ENCODE results near the gene TBC1D24. TPM values are rescaled to one million over a fixed set of nuclear protein-coding genes. Genes with fewer than 3 reads are reported as not detected.
"Not testable (repeated sequence)": the region's sequence is repeated elsewhere in the genome, so short reads cannot be mapped to it uniquely, and the experiment has no call there.

Gene TBC1D24
- total and polyA plus RNA-seq, 7 donors = 3.2 to 8.9 (median 6.0) TPM

DNA sequence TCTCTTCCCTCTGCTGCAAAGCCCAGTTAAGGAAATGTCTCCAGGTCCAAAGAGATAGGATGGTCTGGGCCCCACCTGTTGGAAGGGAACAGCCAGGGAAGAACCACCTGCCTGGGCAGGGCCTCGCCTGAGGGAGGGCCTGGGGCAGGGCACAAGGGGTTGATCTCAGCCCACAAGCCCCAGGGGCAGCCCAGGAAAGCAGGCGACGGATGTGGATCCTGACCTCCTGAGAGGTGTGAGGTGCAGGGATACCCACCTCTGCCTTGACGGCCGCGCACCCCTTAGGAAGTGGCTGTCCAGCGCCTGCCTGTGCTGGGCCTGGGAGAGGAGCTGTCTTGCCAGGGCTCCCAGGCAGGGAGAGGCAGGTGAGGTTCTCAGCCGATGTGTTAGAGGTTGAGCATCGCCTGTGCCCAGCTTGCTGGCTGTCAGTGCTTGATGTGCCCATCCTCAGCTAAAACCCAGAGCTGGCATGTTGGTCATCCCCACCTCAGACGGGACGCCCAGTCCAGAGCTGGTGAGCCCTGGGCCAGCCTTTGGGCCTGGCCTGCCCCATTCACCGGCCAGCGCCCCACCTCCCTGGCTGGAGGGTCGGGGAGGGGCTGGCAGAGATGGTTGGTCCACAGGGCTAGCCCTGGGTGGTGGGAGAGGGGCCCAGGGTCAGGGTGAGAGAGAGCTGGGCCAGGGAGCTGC lies 55.8 kb downstream of the TBC1D24 start:
- intact Hi-C loops (cut with DNase I) = loop anchor here in 1 of 2 donors (10.0 kb wide), 1 partner anchor 64 kb away; no protein-coding TSS in a partner anchor
- peaks cover 12% of the 10 kb centered on the region for H3K4me1 ChIP-seq
- H3K4me3 ChIP-seq = peak overlapping the region; percentile 73
- peak; percentile 20 to 55 for DNase-seq
- H3K9me3 ChIP-seq = no peaks in the 10 kb centered on the region
- peaks cover 0 to 33% of the 10 kb centered on the region in 2 donors for H3K36me3 ChIP-seq (ENCODE audit: insufficient read depth in 1 of 2, low read depth in 1 of 2)
- H3K27ac ChIP-seq = peak overlapping the region; percentile 92
- H3K27me3 ChIP-seq (ENCODE audit: insufficient read depth in 3 of 3, low read length in 2 of 3) = no peaks in the 10 kb centered on the region
- TF ChIP-seq, protein P1, sequence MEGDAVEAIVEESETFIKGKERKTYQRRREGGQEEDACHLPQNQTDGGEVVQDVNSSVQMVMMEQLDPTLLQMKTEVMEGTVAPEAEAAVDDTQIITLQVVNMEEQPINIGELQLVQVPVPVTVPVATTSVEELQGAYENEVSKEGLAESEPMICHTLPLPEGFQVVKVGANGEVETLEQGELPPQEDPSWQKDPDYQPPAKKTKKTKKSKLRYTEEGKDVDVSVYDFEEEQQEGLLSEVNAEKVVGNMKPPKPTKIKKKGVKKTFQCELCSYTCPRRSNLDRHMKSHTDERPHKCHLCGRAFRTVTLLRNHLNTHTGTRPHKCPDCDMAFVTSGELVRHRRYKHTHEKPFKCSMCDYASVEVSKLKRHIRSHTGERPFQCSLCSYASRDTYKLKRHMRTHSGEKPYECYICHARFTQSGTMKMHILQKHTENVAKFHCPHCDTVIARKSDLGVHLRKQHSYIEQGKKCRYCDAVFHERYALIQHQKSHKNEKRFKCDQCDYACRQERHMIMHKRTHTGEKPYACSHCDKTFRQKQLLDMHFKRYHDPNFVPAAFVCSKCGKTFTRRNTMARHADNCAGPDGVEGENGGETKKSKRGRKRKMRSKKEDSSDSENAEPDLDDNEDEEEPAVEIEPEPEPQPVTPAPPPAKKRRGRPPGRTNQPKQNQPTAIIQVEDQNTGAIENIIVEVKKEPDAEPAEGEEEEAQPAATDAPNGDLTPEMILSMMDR (IDR thresholded peaks at IDR 0.05) = no peak
- 80 to 84% (median 82%) methylated on average over 13 to 14 of the region's 14 CpGs for whole genome bisulfite sequencing, 3 donors
- ATAC-seq = no peak

DNA sequence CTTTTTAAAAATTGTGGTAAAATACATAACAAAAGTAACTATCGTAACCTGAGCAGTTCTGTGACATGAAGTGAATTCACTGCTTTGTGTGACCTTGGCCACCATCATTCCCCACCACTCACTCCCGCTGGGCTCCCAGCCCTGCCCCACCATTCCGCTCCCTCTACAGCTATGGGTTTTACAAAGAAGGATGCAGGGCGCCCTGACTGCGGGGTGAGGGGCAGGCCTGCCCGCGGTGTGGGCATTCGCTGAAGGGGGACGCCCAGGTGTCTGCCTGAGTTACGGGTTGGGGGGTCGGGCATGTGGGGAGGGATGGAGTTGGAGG lies 56.4 kb downstream of the TBC1D24 start, which contains the start of gene CEMP1:
TSS of gene CEMP1 (minus strand) at position 38 of the 325 bp plus-strand sequence. CDS start 335 bp downstream, outside the sequence.
- peaks cover 12% of the 10 kb centered on the region for H3K4me1 ChIP-seq
- peak in 2 of 4 donors; percentile 1 to 2 for ATAC-seq
- H3K36me3 ChIP-seq (ENCODE audit: insufficient read depth in 1 of 2, low read depth in 1 of 2) = peaks cover 0 to 28% of the 10 kb centered on the region in 2 donors
- H3K9me3 ChIP-seq = no peaks in the 10 kb centered on the region
- 12 to 18% (median 15%) methylated on average over 10 to 11 of the region's 11 CpGs for WGBS, 3 donors
- peak within 1 kb of the TSS; percentile 73 for H3K4me3 ChIP-seq
- peak within 1 kb of the TSS; percentile 92 for H3K27ac ChIP-seq
- intact Hi-C loops (cut with DNase I) = loop anchor here in 1 of 2 donors (10.0 kb wide), 1 partner anchor 63 kb away; no protein-coding TSS in a partner anchor
- TF ChIP-seq, protein P1 (IDR thresholded peaks at IDR 0.05) = no peak
- no peaks in the 10 kb centered on the region for H3K27me3 ChIP-seq (ENCODE audit: insufficient read depth in 3 of 3, low read length in 2 of 3)
- DNase-seq = no peak

DNA sequence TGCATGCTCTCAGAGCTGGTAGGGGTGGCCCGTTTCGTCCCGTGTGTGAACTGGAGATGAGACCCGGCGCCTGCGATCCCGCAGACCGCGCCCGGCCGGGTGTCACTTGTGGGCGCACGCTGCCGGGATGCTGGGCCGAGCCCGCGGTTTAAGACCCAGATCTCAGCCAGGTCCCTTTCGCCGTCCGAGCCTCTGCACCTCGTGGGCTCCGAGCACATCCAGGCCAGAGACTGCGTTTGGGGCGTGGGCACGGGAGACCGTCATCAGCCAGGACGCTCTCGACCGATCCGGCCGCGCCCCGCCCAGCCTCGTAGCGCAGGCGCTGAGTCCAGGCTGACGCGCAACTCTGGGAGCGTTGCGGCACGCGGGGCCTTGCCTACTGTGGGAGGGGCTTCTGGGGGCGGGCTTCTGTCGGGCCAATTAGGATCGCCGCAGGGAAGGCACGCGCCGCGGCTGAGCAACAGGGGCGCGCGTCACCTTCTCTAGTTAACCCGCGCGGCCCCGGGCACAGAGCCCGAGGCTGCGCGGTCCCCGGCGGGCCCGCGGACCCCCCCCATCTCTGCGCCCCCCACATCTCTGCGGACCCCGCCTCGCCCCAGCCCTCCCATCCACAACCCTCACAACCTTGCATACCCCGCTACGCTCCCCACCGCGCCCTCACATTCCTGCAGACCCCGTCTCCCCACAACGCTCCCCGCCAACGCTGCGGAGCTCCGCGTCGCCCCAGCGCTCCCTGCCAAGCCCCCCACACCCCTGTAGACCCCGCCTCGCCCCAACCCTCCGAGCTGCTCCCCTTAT lies 57.0 kb downstream of the TBC1D24 start:
- Histone ChIP-seq H3K36me3 (ENCODE audit: insufficient read depth in 1 of 2, low read depth in 1 of 2) (peaks cover 0 to 26% of the 10 kb centered on the region in 2 donors), H3K27ac (peak overlapping the region; percentile 92), H3K4me1 (peaks cover 13% of the 10 kb centered on the region), H3K9me3 (no peaks in the 10 kb centered on the region), H3K27me3 (ENCODE audit: insufficient read depth in 3 of 3, low read length in 2 of 3) (no peaks in the 10 kb centered on the region), H3K4me3 (peak overlapping the region; percentile 73)
- peak; percentile 94 to 96 (median 95) for ATAC-seq
- TF ChIP-seq, protein P1 (IDR thresholded peaks at IDR 0.05) = no peak
- intact Hi-C loops (cut with DNase I) = loop anchor here in 1 of 2 donors (10.0 kb wide), 1 partner anchor 63 kb away; no protein-coding TSS in a partner anchor
- DNase-seq = peak; percentile 99
- 0 to 2% (median 1%) methylated on average over 42 to 84 of the region's 84 CpGs for WGBS, 3 donors

DNA sequence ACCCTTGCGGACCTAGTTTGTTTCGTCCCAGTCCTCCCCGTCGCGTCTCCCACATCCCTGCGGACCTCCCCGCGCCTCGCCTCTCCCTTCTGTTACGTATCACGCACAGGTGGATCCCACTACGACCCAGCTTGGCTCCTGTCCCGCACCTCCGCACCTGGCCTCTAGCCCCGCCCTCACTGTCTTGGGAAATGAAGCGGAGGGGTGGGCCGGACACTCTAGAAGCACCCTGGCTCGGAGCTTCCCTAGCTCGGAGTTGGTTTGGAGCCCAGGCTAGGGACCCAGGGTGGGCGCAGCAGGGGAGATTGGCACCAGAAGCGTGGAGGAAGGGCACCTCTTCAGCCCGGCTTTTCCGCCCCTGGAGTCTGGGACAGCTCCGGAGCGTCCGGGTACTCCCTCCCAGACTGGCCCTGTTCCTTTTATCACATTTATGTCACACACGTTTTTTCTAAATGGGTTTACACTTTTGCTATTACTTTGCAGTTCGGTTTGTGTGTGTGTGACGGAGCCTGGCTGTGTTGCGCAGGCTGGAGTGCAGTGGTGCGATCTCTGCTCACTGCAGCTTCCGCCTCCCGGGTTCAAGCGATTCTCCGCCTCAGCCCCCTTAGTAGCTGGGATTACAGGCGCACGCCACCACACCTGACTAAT lies 57.7 kb downstream of the TBC1D24 start:
- DNase-seq (peak; percentile 62 to 78), ATAC-seq (peak; percentile 26 to 47 (median 37))
- peaks cover 0 to 20% of the 10 kb centered on the region in 2 donors for H3K36me3 ChIP-seq (ENCODE audit: insufficient read depth in 1 of 2, low read depth in 1 of 2)
- intact Hi-C loops (cut with DNase I) = loop anchor here in 1 of 2 donors (10.0 kb wide), 1 partner anchor 62 kb away; no protein-coding TSS in a partner anchor
- H3K27me3 ChIP-seq (ENCODE audit: insufficient read depth in 3 of 3, low read length in 2 of 3) = no peaks in the 10 kb centered on the region
- no peaks in the 10 kb centered on the region for H3K9me3 ChIP-seq
- TF ChIP-seq, protein P1 (IDR thresholded peaks at IDR 0.05) = no peak
- H3K4me1 ChIP-seq = peaks cover 16% of the 10 kb centered on the region
- 5 to 7% (median 6%) methylated on average over 33 to 37 of the region's 37 CpGs for WGBS, 3 donors
- H3K4me3 ChIP-seq = peak overlapping the region; percentile 73
- peak overlapping the region; percentile 92 for H3K27ac ChIP-seq

DNA sequence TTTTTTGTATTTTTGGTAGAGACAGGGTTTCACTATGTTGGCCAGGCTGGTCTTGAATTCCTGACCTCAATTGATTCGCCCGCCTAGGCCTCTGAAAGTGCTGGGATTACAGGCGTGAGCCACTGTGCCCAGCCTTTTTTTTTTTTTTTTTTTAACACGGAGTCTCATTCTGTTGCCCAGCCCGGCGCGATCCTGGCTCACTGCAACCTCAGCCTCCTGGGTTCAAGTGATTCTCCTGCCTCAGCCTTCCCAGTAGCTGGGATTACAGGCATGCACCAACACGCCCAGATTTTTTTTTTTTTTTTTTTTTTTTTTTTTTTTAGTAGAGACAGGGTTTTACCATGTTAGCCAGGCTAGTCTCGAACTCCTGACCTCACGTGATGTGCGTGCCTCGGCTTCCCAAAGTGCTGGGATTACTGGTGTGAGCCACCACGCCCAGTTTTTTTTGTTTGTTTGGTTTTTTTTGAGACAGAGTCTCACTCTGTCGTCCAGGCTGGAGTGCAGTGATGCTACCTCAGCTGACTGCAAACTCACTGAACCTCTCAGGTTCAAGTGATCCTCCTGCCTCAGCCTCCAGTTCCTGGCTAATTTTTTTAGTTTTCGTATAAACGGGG lies 58.3 kb downstream of the TBC1D24 start:
- 38 to 43% (median 39%) methylated on average over 15 to 16 of the region's 16 CpGs for WGBS, 3 donors
- peak overlapping the region; percentile 92 for H3K27ac ChIP-seq

More for the DNA sequence above, 58.3 kb downstream of the TBC1D24 start:
- intact Hi-C loops (cut with DNase I) = loop anchor here in 1 of 2 donors (10.0 kb wide), 1 partner anchor 62 kb away; no protein-coding TSS in a partner anchor
- H3K4me3 ChIP-seq = peak overlapping the region; percentile 73
- not testable (repeated sequence) for H3K27me3 ChIP-seq (ENCODE audit: insufficient read depth in 3 of 3, low read length in 2 of 3); ATAC-seq; H3K9me3 ChIP-seq
- peak; percentile 21 to 52 for DNase-seq
- peaks cover 0 to 13% of the 10 kb centered on the region in 2 donors for H3K36me3 ChIP-seq (ENCODE audit: insufficient read depth in 1 of 2, low read depth in 1 of 2)
- peaks cover 16% of the 10 kb centered on the region for H3K4me1 ChIP-seq
